Fibroblast of mammary gland (primary cell): ENCODE data around the gene P2RY4.

Source experiments
- DNase-seq: peaks from one replicate; pipeline ENCODE4 v3.0.0-alpha.2; 2010; ENCODE audit warnings: low read depth
- H3K4me3 ChIP-seq: 2 replicates; pipeline ENCODE4 v1.5.1; 2011; ENCODE audit warnings: low read depth, mild to moderate bottlenecking, low read length, moderate library complexity; ENCODE audit not compliant: control insufficient read depth
- CTCF ChIP-seq: conservative IDR thresholded peaks from 2 replicates; pipeline ENCODE4 v1.5.1; 2011; ENCODE audit warnings: low read depth, low read length, inconsistent platforms; ENCODE audit not compliant: control insufficient read depth, insufficient read depth

Gene P2RY4

GRCh38 chrX:70257423-70258288, 2.3 kb downstream of the P2RY4 start:
- TF ChIP-seq CTCF: no peak
- DNase-seq: no peak

GRCh38 chrX:70255452-70255851, 4.6 kb downstream of the P2RY4 start:
- no peak for TF ChIP-seq CTCF
- DNase-seq: peak; percentile 41
- H3K4me3 ChIP-seq: no peak overlapping the region

More at GRCh38 chrX:70257423-70258288, 2.3 kb downstream of the P2RY4 start:
- no peak overlapping the region for H3K4me3 ChIP-seq

GRCh38 chrX:70254909-70255308, 5.1 kb downstream of the P2RY4 start:
- no peak overlapping the region for H3K4me3 ChIP-seq
- TF ChIP-seq CTCF: no peak
- DNase-seq: no peak

GRCh38 chrX:70254063-70254400, 6.0 kb downstream of the P2RY4 start:
- no peak overlapping the region for H3K4me3 ChIP-seq
- DNase-seq: no peak
- TF ChIP-seq CTCF: no peak

GRCh38 chrX:70253377-70254062, 6.5 kb downstream of the P2RY4 start:
- peak; percentile 33 for DNase-seq
- TF ChIP-seq CTCF: no peak
- no peak overlapping the region for H3K4me3 ChIP-seq

- DNase-seq: no peak
- TF ChIP-seq CTCF: no peak
- no peak overlapping the region for H3K4me3 ChIP-seq
Observed at GRCh38 chrX:70252491-70252890, 7.5 kb downstream of the P2RY4 start.
